ENCODE results near the gene ACSL3.
A peak's percentile ranks its signal among the peaks of the same experiment; 100 is the strongest.

ACSL3 gene

GRCh38 chr2:222854773-222855700, 5.8 kb upstream of the ACSL3 start:
- Histone ChIP-seq H3K9ac (ENCODE audit: low read length) (no peak overlapping the region), H3F3A (ENCODE audit: insufficient read depth, low read length) (no peaks in the 10 kb centered on the region)

GRCh38 chr2:222859786-222860612, 837 bp upstream of the ACSL3 start:
- no peaks in the 10 kb centered on the region; the same call in 1 of the 2 replicates for H3K36me3 ChIP-seq (ENCODE audit: insufficient read depth, low read length)
- H3K27ac ChIP-seq (ENCODE audit: low read depth, low read length, poor library complexity, severe bottlenecking) = peak overlapping the region; percentile 10
- H3K9me2 ChIP-seq (ENCODE audit: low read depth, low read length) = no peaks in the 10 kb centered on the region
- peaks cover 28% of the 10 kb centered on the region for H3K4me1 ChIP-seq (ENCODE audit: insufficient read depth, low read length, severe bottlenecking)
- no peaks in the 10 kb centered on the region for H3K9me3 ChIP-seq (ENCODE audit: low read length)
- H3F3A ChIP-seq (ENCODE audit: insufficient read depth, low read length) = no peaks in the 10 kb centered on the region
- peaks cover 4% of the 10 kb centered on the region; the same call in 1 of the 2 replicates for H4K20me1 ChIP-seq (ENCODE audit: insufficient read depth, low read length)
- H3K79me2 ChIP-seq (ENCODE audit: insufficient read depth, low read length) = peaks cover 32% of the 10 kb centered on the region
- peak overlapping the region; percentile 88 for H3K4me3 ChIP-seq (ENCODE audit: low read depth, low read length, poor library complexity, severe bottlenecking)
- H3K4me2 ChIP-seq (ENCODE audit: low read length) = peak overlapping the region; percentile 63
- no peak for TF ChIP-seq CTCF (IDR thresholded peaks at IDR 0.05; ENCODE audit: low read length)
- no peak for TF ChIP-seq EZH2 (IDR thresholded peaks at IDR 0.05; ENCODE audit: borderline replicate concordance, low read length)
- H3K27me3 ChIP-seq (ENCODE audit: insufficient read depth, low read length) = no peaks in the 10 kb centered on the region
- peak overlapping the region; percentile 93 for H2AFZ ChIP-seq (ENCODE audit: low read length)
- H3K9ac ChIP-seq (ENCODE audit: low read length) = peak overlapping the region; percentile 50; the same call in 1 of the 2 replicates

More at GRCh38 chr2:222854773-222855700, 5.8 kb upstream of the ACSL3 start:
- H3K27ac ChIP-seq (ENCODE audit: low read depth, low read length, poor library complexity, severe bottlenecking) = no peak overlapping the region
- no peaks in the 10 kb centered on the region for H3K79me2 ChIP-seq (ENCODE audit: insufficient read depth, low read length)
- peaks cover 4% of the 10 kb centered on the region for H3K4me1 ChIP-seq (ENCODE audit: insufficient read depth, low read length, severe bottlenecking)
- H3K36me3 ChIP-seq (ENCODE audit: insufficient read depth, low read length) = no peaks in the 10 kb centered on the region; the same call in 1 of the 2 replicates
- no peak for TF ChIP-seq CTCF (IDR thresholded peaks at IDR 0.05; ENCODE audit: low read length)
- H4K20me1 ChIP-seq (ENCODE audit: insufficient read depth, low read length) = no peaks in the 10 kb centered on the region
- no peak overlapping the region for H2AFZ ChIP-seq (ENCODE audit: low read length)
- H3K4me3 ChIP-seq (ENCODE audit: low read depth, low read length, poor library complexity, severe bottlenecking) = no peak overlapping the region
- H3K27me3 ChIP-seq (ENCODE audit: insufficient read depth, low read length) = no peaks in the 10 kb centered on the region
- no peaks in the 10 kb centered on the region for H3K9me2 ChIP-seq (ENCODE audit: low read depth, low read length)
- no peak overlapping the region for H3K4me2 ChIP-seq (ENCODE audit: low read length)
- H3K9me3 ChIP-seq (ENCODE audit: low read length) = no peaks in the 10 kb centered on the region

- Histone ChIP-seq H3K4me3 (ENCODE audit: low read depth, low read length, poor library complexity, severe bottlenecking) (peak overlapping the region; percentile 88), H3F3A (ENCODE audit: insufficient read depth, low read length) (no peaks in the 10 kb centered on the region), H3K79me2 (ENCODE audit: insufficient read depth, low read length) (peaks cover 42% of the 10 kb centered on the region), H3K9me2 (ENCODE audit: low read depth, low read length) (no peaks in the 10 kb centered on the region), H3K4me2 (ENCODE audit: low read length) (peak overlapping the region; percentile 67), H4K20me1 (ENCODE audit: insufficient read depth, low read length) (peaks cover 4% of the 10 kb centered on the region; the same call in 1 of the 2 replicates), H3K36me3 (ENCODE audit: insufficient read depth, low read length) (no peaks in the 10 kb centered on the region; the same call in 1 of the 2 replicates), H3K27ac (ENCODE audit: low read depth, low read length, poor library complexity, severe bottlenecking) (no peak overlapping the region), H2AFZ (ENCODE audit: low read length) (no peak overlapping the region), H3K9me3 (ENCODE audit: low read length) (no peaks in the 10 kb centered on the region), H3K9ac (ENCODE audit: low read length) (peak overlapping the region; percentile 77), H3K27me3 (ENCODE audit: insufficient read depth, low read length) (no peaks in the 10 kb centered on the region), H3K4me1 (ENCODE audit: insufficient read depth, low read length, severe bottlenecking) (peaks cover 31% of the 10 kb centered on the region)
- TF ChIP-seq CTCF (IDR thresholded peaks at IDR 0.05; ENCODE audit: low read length) (no peak), EZH2 (IDR thresholded peaks at IDR 0.05; ENCODE audit: borderline replicate concordance, low read length) (no peak)
Measured at GRCh38 chr2:222861411-222862105, 722 bp downstream of the ACSL3 start.
